Sigmoid colon (tissue), 7 donors: ENCODE data around the gene PACS1. TPM values are rescaled to one million over a fixed set of nuclear protein-coding genes. Genes with fewer than 3 reads are reported as not detected.

ENCODE experiments used
- DNase-seq: peaks from one replicate; pipeline ENCODE4 v3.0.0-alpha.2; 2019
- H3K27ac ChIP-seq, 4 donors: fragments of 200-600 bp; sonication (generic); one replicate each; pipeline ENCODE4 v1.5.1; 2016 to 2019; ENCODE audit warnings: mild to moderate bottlenecking in 1 of 4
- H3K27me3 ChIP-seq, 3 donors: fragments of 200-600 bp; sonication (generic); one replicate each; pipeline ENCODE4 v1.5.1; 2019; ENCODE audit warnings: mild to moderate bottlenecking in 1 of 3
- H3K36me3 ChIP-seq, 4 donors: fragments of 200-600 bp; sonication (generic); one replicate each; pipeline ENCODE4 v1.5.1; 2016 to 2019
- H3K4me1 ChIP-seq, 4 donors: fragments of 200-600 bp; sonication (generic); one replicate each; pipeline ENCODE4 v1.5.1; 2017 to 2019
- H3K4me3 ChIP-seq, 4 donors: fragments of 200-600 bp; sonication (generic); one replicate each; pipeline ENCODE4 v1.5.1; 2017 to 2019; ENCODE audit warnings: mild to moderate bottlenecking in 2 of 4, moderate library complexity in 1 of 4
- H3K9me3 ChIP-seq, 4 donors: fragments of 200-600 bp in 3 of 4; sonication (generic) in 3 of 4; one replicate each; pipeline versions ENCODE4 v1.5.1 to v1.6.1; 2013 to 2019
- EP300 ChIP-seq, 4 donors: sonication (generic); formaldehyde crosslinking; IDR thresholded peaks; one replicate each; pipeline ENCODE4 v1.6.1; 2017; ENCODE audit warnings: antibody characterized with exemption in 4 of 4
- POLR2A ChIP-seq, 2 donors: fragments of 450-650 bp; IDR thresholded peaks; one replicate each; pipeline ENCODE4 v1.6.1; 2016; ENCODE audit warnings: antibody characterized with exemption in 2 of 2, mild to moderate bottlenecking in 2 of 2, moderate library complexity in 2 of 2
- POLR2AphosphoS5 ChIP-seq, 4 donors: sonication (generic); formaldehyde crosslinking; IDR thresholded peaks; one replicate each; pipeline ENCODE4 v1.6.1; 2017; ENCODE audit warnings: antibody characterized with exemption in 4 of 4
- WGBS, 2 donors: extraction: QIAGEN DNeasy Blood & Tissue Kit; methylation state at CpG; one replicate each; pipeline ENCODE4 v1.1.7; 2013; 5-methylcytosine and 5-hydroxymethylcytosine counted together
- intact Hi-C: fragments of 100-400 bp; cut with DNase I; formaldehyde crosslinking; loops from one replicate; pipeline ENCODE4 v1.15.1; 2023
- polyA plus RNA-seq, 3 donors: library from polyadenylated mRNA; stranded (reverse); fragments of 200-250 nt; gene quantifications; one replicate each; pipeline ENCODE4 v1.2.3, GENCODE V29; 2013
- total RNA-seq, 4 donors: library from RNA; depleted of rRNA; stranded (reverse); fragments of >200 nt; gene quantifications; one replicate each; pipeline ENCODE4 v1.1.0, GENCODE V29; 2016
- TF ChIP-seq, protein P1 (sequence below), 4 experiments: fragments of 450-650 bp in 3 of 4; fragments of 200-600 bp in 1 of 4; IDR thresholded peaks; one replicate each; pipeline ENCODE4 v1.5.1; 2016 to 2019; ENCODE audit warnings: antibody characterized with exemption in 4 of 4, mild to moderate bottlenecking in 3 of 4, moderate library complexity in 2 of 4
- donor health status: healthy with polysubstance abuse.
- donor health status: Bipolar disorder and iron deficiency.
- donor health status: healthy.

The PACS1 gene
- total and polyA plus RNA-seq, 7 donors: 2.1 to 75.9 (median 22.8) TPM

- no peak for DNase-seq
- Histone ChIP-seq H3K9me3 (no peaks in the 10 kb centered on the region), H3K4me3 (no peak overlapping the region), H3K36me3 (peaks cover 0 to 16% (median 3%) of the 10 kb centered on the region in 4 donors), H3K27me3 (no peaks in the 10 kb centered on the region), H3K27ac (no peak overlapping the region), H3K4me1 (peaks cover 0 to 35% (median 28%) of the 10 kb centered on the region in 4 donors)
- TF ChIP-seq, protein P1, sequence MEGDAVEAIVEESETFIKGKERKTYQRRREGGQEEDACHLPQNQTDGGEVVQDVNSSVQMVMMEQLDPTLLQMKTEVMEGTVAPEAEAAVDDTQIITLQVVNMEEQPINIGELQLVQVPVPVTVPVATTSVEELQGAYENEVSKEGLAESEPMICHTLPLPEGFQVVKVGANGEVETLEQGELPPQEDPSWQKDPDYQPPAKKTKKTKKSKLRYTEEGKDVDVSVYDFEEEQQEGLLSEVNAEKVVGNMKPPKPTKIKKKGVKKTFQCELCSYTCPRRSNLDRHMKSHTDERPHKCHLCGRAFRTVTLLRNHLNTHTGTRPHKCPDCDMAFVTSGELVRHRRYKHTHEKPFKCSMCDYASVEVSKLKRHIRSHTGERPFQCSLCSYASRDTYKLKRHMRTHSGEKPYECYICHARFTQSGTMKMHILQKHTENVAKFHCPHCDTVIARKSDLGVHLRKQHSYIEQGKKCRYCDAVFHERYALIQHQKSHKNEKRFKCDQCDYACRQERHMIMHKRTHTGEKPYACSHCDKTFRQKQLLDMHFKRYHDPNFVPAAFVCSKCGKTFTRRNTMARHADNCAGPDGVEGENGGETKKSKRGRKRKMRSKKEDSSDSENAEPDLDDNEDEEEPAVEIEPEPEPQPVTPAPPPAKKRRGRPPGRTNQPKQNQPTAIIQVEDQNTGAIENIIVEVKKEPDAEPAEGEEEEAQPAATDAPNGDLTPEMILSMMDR (IDR thresholded peaks at IDR 0.05): no peak
- intact Hi-C loops: no loop called here
- WGBS, 2 donors: 86 to 87% methylated on average over 6 of the region's 6 CpGs
Observed at GRCh38 chr11:66281001-66281400, 210.9 kb downstream of the PACS1 start.

DNA sequence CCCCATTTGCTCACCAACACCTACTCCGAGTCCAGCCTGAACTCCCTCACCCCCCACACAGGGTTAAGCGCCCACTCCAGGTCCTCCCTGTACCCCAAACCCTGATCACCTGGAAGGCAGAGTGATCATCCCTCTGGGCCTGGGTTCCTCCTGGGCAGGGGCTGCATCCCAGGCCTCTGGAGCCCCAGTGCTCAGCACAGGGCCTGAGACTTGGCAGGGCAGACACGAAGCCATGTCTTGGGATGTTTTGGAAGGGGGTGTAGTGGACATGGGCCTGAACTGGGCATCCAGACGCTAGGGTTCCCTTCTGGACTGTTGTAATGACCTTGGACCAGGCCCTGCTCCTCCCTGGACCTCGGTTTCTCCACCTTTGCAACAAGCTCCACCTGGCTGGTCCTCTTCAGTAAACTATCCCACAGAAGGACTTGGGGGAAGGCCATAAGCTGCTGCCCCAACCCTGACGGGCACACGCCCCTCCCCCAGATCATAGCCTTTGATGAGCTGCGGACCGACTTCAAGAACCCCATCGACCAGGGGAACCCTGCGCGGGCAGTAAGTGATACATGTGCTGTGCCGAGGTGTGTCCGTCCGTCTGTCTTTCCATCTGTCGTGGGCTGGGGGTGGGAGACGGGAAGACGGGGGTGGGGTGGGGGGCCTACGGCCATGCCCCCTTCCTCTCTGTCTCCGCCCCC lies 211.8 kb downstream of the PACS1 start:
- TF ChIP-seq POLR2AphosphoS5 (IDR thresholded peaks at IDR 0.05) (peak in 1 of 4 donors; percentile 19), EP300 (IDR thresholded peaks at IDR 0.05) (no peak)
- 23 to 27% methylated on average over 20 of the region's 20 CpGs for WGBS, 2 donors
- H3K27me3 ChIP-seq: no peaks in the 10 kb centered on the region
- no peak for DNase-seq
- peaks cover 0 to 37% (median 28%) of the 10 kb centered on the region in 4 donors for H3K4me1 ChIP-seq
- intact Hi-C loops: loop anchor here (1.0 kb wide), 1 partner anchor 60 kb away; no protein-coding TSS in a partner anchor
- H3K27ac ChIP-seq: no peak overlapping the region
- no peak overlapping the region for H3K4me3 ChIP-seq
- no peaks in the 10 kb centered on the region for H3K9me3 ChIP-seq
- H3K36me3 ChIP-seq: peaks cover 0 to 8% (median 0%) of the 10 kb centered on the region in 4 donors

DNA sequence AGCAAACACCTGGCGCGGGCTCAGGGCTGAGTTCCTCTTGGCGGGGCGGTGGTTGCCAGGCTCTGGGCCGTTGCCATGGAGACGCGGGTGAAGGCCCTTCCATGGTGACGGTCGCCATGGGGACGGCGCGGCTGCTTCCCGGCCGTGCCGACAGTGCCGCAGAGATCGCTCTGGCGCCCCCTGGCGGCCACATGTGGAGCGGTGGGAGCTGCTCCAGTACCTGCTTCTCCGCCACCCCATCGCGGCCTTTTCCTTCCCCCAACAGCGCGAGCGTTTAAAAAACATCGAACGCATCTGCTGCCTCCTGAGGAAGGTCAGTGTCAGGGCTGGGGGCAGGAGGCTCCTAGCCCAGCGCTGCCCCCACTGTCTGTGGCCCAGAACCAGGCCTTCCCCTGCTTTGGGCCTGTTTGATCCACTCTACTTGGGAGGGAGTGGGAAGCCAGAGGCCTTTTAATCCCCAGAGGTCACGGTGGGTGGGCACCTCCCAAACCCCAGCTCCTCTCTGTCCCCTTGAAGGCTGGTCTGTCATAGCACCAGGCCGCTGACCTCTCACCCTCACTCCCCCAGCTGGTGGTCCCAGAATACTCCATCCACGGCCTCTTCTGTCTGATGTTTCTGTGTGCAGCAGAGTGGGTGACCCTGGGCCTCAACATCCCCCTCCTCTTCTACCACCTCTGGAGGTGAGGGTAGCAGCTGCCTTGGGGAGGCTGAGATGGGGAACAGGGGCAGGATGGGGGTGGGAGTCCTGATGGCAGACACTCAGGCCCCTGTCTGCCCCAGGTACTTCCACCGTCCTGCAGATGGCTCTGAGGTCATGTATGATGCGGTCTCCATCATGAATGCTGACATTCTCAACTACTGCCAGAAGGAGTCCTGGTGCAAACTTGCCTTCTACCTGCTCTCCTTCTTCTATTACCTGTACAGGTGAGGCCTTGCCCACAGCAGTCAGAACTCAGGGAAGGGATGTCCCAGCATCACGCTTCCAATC lies 212.7 kb downstream of the PACS1 start:
- Histone ChIP-seq H3K9me3 (no peaks in the 10 kb centered on the region), H3K4me1 (peaks cover 0 to 41% (median 29%) of the 10 kb centered on the region in 4 donors), H3K4me3 (no peak overlapping the region), H3K27me3 (no peaks in the 10 kb centered on the region), H3K27ac (peak overlapping the region in 1 of 4 donors; percentile 18), H3K36me3 (peaks cover 0 to 8% (median 0%) of the 10 kb centered on the region in 4 donors)
- intact Hi-C loops: loop anchor here (1.0 kb wide), 1 partner anchor 60 kb away; no protein-coding TSS in a partner anchor
- TF ChIP-seq POLR2A (IDR thresholded peaks at IDR 0.05): no peak
- TF ChIP-seq, protein P1 (IDR thresholded peaks at IDR 0.05): peak; percentile 90 to 98 (median 96)
- TF ChIP-seq POLR2AphosphoS5 (IDR thresholded peaks at IDR 0.05): peak in 3 of 4 donors; percentile 31 to 44 (median 42)
- TF ChIP-seq EP300 (IDR thresholded peaks at IDR 0.05): no peak
- WGBS, 2 donors: 13 to 15% methylated on average over 35 of the region's 35 CpGs
- peak; percentile 98 for DNase-seq

DNA sequence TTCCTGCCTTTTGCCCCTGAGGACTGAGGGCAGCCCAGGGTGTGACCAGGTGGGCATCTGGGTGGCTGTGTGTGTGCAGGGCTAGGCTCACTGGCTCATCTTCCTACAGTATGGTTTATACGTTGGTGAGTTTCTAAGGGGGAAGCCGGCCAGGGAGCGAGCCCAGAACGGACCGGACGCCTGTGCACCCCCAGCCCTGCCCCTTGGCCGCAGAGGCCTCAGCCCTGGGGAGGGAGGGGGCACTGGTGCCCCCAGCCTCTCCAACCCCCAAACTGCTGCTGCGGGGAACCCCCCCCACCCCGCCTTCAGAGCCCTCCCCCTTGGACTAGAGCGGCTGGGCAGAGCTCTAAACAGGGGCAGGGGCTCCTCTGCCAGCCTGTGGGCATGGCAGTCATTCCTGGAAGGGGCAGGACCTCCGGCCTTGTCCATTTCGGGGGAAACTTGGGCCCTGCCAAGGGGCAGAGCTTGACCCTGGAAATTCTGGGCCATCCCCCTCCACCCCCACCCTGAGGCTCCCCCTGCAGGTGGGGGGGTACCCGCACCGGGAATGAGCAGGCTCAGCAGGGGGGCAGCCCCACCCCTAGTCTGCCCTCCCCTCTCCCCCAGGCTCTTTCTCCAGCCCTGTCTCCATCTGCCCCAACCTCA lies 213.5 kb downstream of the PACS1 start:
- Histone ChIP-seq H3K4me1 (peaks cover 0 to 43% (median 30%) of the 10 kb centered on the region in 4 donors), H3K36me3 (peaks cover 0 to 8% (median 0%) of the 10 kb centered on the region in 4 donors), H3K4me3 (no peak overlapping the region), H3K9me3 (no peaks in the 10 kb centered on the region), H3K27me3 (no peaks in the 10 kb centered on the region), H3K27ac (no peak overlapping the region)
- intact Hi-C loops: no loop called here
- TF ChIP-seq POLR2A (IDR thresholded peaks at IDR 0.05): no peak
- WGBS, 2 donors: 81 to 87% methylated on average over 14 of the region's 14 CpGs
- DNase-seq: no peak

GRCh38 chr11:66284526-66285078 lies 214.5 kb downstream of the PACS1 start:
- intact Hi-C loops: no loop called here
- H3K4me3 ChIP-seq: no peak overlapping the region
- DNase-seq: no peak
- no peaks in the 10 kb centered on the region for H3K9me3 ChIP-seq
- no peak for TF ChIP-seq POLR2A (IDR thresholded peaks at IDR 0.05)
- no peak for TF ChIP-seq EP300 (IDR thresholded peaks at IDR 0.05)
- no peak for TF ChIP-seq POLR2AphosphoS5 (IDR thresholded peaks at IDR 0.05)
- TF ChIP-seq, protein P1 (IDR thresholded peaks at IDR 0.05): no peak
- 94 to 96% methylated on average over 16 of the region's 16 CpGs for WGBS, 2 donors
- peaks cover 0 to 42% (median 28%) of the 10 kb centered on the region in 4 donors for H3K4me1 ChIP-seq
- H3K27me3 ChIP-seq: no peaks in the 10 kb centered on the region
- H3K27ac ChIP-seq: no peak overlapping the region
- peaks cover 0 to 8% (median 0%) of the 10 kb centered on the region in 4 donors for H3K36me3 ChIP-seq
